ENCODE measurements around the gene SDCCAG8.

The SDCCAG8 gene

DNA sequence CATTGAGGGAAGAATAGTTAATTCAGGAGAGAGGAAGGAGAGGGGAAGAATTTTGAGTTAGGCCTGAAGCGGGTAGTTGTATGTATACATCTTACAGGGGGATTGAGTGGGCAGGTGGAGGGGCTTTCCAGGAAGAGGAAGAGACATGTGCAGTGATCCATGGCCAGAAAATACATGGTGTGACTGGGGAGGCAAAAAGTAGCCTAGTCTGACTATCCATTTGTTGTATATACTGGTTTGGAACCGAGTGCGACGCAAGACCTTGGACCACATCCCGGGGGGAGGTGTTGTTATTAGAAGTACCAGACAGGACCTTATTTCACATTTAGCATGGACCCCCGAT is 158.3 kb downstream of the SDCCAG8 start:
- H3K4me3 ChIP-seq (ENCODE audit: low read depth, low read length) = no peak overlapping the region
- DNase-seq (ENCODE audit: low read depth) = no peak
- TF ChIP-seq MYC (IDR thresholded peaks at IDR 0.05; ENCODE audit: low read depth, low read length) (no peak), POLR2A (IDR thresholded peaks at IDR 0.05; ENCODE audit: extremely low read depth, insufficient read length) (no peak), MAX (IDR thresholded peaks at IDR 0.05; ENCODE audit: low read depth, low read length) (no peak)
- TF ChIP-seq, protein P1, sequence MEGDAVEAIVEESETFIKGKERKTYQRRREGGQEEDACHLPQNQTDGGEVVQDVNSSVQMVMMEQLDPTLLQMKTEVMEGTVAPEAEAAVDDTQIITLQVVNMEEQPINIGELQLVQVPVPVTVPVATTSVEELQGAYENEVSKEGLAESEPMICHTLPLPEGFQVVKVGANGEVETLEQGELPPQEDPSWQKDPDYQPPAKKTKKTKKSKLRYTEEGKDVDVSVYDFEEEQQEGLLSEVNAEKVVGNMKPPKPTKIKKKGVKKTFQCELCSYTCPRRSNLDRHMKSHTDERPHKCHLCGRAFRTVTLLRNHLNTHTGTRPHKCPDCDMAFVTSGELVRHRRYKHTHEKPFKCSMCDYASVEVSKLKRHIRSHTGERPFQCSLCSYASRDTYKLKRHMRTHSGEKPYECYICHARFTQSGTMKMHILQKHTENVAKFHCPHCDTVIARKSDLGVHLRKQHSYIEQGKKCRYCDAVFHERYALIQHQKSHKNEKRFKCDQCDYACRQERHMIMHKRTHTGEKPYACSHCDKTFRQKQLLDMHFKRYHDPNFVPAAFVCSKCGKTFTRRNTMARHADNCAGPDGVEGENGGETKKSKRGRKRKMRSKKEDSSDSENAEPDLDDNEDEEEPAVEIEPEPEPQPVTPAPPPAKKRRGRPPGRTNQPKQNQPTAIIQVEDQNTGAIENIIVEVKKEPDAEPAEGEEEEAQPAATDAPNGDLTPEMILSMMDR (IDR thresholded peaks at IDR 0.05; ENCODE audit: low read depth, low read length) = no peak

GRCh38 chr1:243415663-243416408 is 160.0 kb downstream of the SDCCAG8 start:
- H3K4me3 ChIP-seq (ENCODE audit: low read depth, low read length) = no peak overlapping the region
- no peak for DNase-seq (ENCODE audit: low read depth)
- TF ChIP-seq, protein P1 (IDR thresholded peaks at IDR 0.05; ENCODE audit: low read depth, low read length) = no peak
- no peak for TF ChIP-seq MAX (IDR thresholded peaks at IDR 0.05; ENCODE audit: low read depth, low read length)
- TF ChIP-seq MYC (IDR thresholded peaks at IDR 0.05; ENCODE audit: low read depth, low read length) = no peak
- TF ChIP-seq POLR2A (IDR thresholded peaks at IDR 0.05; ENCODE audit: extremely low read depth, insufficient read length) = no peak

DNA sequence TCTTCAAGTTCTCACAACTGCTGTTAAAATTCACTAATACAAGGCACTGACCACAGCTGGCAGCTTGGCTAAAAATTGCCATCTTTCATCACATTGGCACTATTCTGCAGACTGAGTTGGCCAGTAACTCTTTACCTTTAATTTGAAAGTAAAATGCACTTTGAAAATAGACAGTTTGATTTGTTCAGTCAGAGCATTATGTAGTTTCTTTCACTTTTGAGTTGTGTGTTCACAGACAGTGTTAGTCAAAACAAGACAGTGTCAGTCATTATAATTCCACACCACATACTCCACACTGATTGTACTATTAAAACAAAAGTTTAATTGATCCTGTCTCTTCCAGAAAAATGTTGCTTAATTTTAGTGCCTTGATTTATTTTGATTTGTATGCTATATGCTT is 160.7 kb downstream of the SDCCAG8 start:
- no peak for DNase-seq (ENCODE audit: low read depth)
- H3K4me3 ChIP-seq (ENCODE audit: low read depth, low read length) = no peak overlapping the region
- TF ChIP-seq MAX (IDR thresholded peaks at IDR 0.05; ENCODE audit: low read depth, low read length) = no peak
- TF ChIP-seq, protein P1 (IDR thresholded peaks at IDR 0.05; ENCODE audit: low read depth, low read length) = no peak

GRCh38 chr1:243420016-243420945 is 164.4 kb downstream of the SDCCAG8 start:
- TF ChIP-seq MAX (IDR thresholded peaks at IDR 0.05; ENCODE audit: low read depth, low read length) (no peak), MYC (IDR thresholded peaks at IDR 0.05; ENCODE audit: low read depth, low read length) (no peak), POLR2A (IDR thresholded peaks at IDR 0.05; ENCODE audit: extremely low read depth, insufficient read length) (no peak)
- TF ChIP-seq, protein P1 (IDR thresholded peaks at IDR 0.05; ENCODE audit: low read depth, low read length) = no peak
- H3K4me3 ChIP-seq (ENCODE audit: low read depth, low read length) = no peak overlapping the region
- no peak for DNase-seq (ENCODE audit: low read depth)

- DNase-seq (ENCODE audit: low read depth) = no peak
- TF ChIP-seq MAX (IDR thresholded peaks at IDR 0.05; ENCODE audit: low read depth, low read length) (no peak), MYC (IDR thresholded peaks at IDR 0.05; ENCODE audit: low read depth, low read length) (no peak), POLR2A (IDR thresholded peaks at IDR 0.05; ENCODE audit: extremely low read depth, insufficient read length) (no peak)
- TF ChIP-seq, protein P1 (IDR thresholded peaks at IDR 0.05; ENCODE audit: low read depth, low read length) = no peak
- no peak overlapping the region for H3K4me3 ChIP-seq (ENCODE audit: low read depth, low read length)
Measured at GRCh38 chr1:243420946-243421685, 165.3 kb downstream of the SDCCAG8 start.
